GM23338 (cell line): ENCODE measurements around the gene POLR2L. TPM values are rescaled to one million over a fixed set of nuclear protein-coding genes. Genes with fewer than 3 reads are reported as not detected.
A peak's percentile ranks its signal among the peaks of the same experiment; 100 is the strongest.

ENCODE experiments used
- ATAC-seq: fragments of 200-7000 bp; cut with Tn5 transposase; 3 replicates; pipeline ENCODE4 v1.9.1; 2020
- DNase-seq: peaks from one replicate; pipeline ENCODE4 v3.0.0-alpha.2; 2015; ENCODE audit warnings: low spot score
- H2AFZ ChIP-seq: fragments of 200-600 bp; sonication (generic); 2 replicates; pipeline ENCODE4 v1.8.0; 2016; ENCODE audit warnings: antibody characterized with exemption, mild to moderate bottlenecking, moderate library complexity
- H3F3A ChIP-seq: fragments of 200-600 bp; sonication (generic); replicated peaks from 2 replicates; pipeline ENCODE4 v1.8.0; 2017; ENCODE audit warnings: antibody characterized with exemption, mixed run types, low read depth
- H3K27ac ChIP-seq: fragments of 200-600 bp; sonication (generic); 2 replicates; pipeline ENCODE4 v1.6.1; 2016; ENCODE audit warnings: low read depth
- H3K27me3 ChIP-seq: fragments of 200-600 bp; sonication (generic); 2 replicates; pipeline ENCODE4 v1.8.0; 2016; ENCODE audit warnings: mild to moderate bottlenecking, mixed run types, moderate library complexity; ENCODE audit not compliant: insufficient read depth
- H3K36me3 ChIP-seq: fragments of 200-600 bp; sonication (generic); 2 replicates; pipeline ENCODE4 v1.8.0; 2016; ENCODE audit warnings: mild to moderate bottlenecking; ENCODE audit not compliant: insufficient read depth
- H3K4me1 ChIP-seq: fragments of 200-600 bp; sonication (generic); 2 replicates; pipeline ENCODE4 v1.8.0; 2016; ENCODE audit warnings: mild to moderate bottlenecking, moderate library complexity; ENCODE audit not compliant: insufficient read depth
- H3K4me2 ChIP-seq: fragments of 200-600 bp; sonication (generic); 2 replicates; pipeline ENCODE4 v1.7.1; 2017; ENCODE audit warnings: mixed run types
- H3K4me3 ChIP-seq: fragments of 200-600 bp; sonication (generic); 2 replicates; pipeline ENCODE4 v1.6.1; 2016; ENCODE audit warnings: mixed run types
- H3K79me2 ChIP-seq: fragments of 200-600 bp; sonication (generic); replicated peaks from 2 replicates; pipeline ENCODE4 v1.8.0; 2017; ENCODE audit warnings: mild to moderate bottlenecking; ENCODE audit not compliant: insufficient read depth
- H3K9me2 ChIP-seq: fragments of 200-600 bp; sonication (generic); 2 replicates; pipeline ENCODE4 v1.8.0; 2017; ENCODE audit not compliant: insufficient read depth
- H4K20me1 ChIP-seq: fragments of 200-600 bp; sonication (generic); replicated peaks from 2 replicates; pipeline ENCODE4 v1.8.0; 2017; ENCODE audit warnings: mild to moderate bottlenecking; ENCODE audit not compliant: insufficient read depth
- H3K27ac Mint-ChIP-seq: 2 replicates; pipeline ENCODE4 v1.8.0; 2020; ENCODE audit warnings: inconsistent platforms, mild to moderate bottlenecking, moderate library complexity, mixed read lengths
- H3K27me3 Mint-ChIP-seq: 3 replicates; pipeline ENCODE4 v1.8.0; 2022; ENCODE audit warnings: low read depth, mild to moderate bottlenecking, moderate library complexity, mixed read lengths, inconsistent platforms; ENCODE audit not compliant: insufficient read depth, poor library complexity
- H3K36me3 Mint-ChIP-seq: 3 replicates; pipeline ENCODE4 v1.8.0; 2021; ENCODE audit warnings: low read depth, mild to moderate bottlenecking, inconsistent platforms, moderate library complexity, mixed read lengths
- H3K4me1 Mint-ChIP-seq: 3 replicates; pipeline ENCODE4 v1.8.0; 2020; ENCODE audit warnings: mild to moderate bottlenecking, inconsistent platforms, mixed read lengths
- H3K4me3 Mint-ChIP-seq: 3 replicates; pipeline ENCODE4 v1.8.0; 2021; ENCODE audit warnings: moderate library complexity, mild to moderate bottlenecking, inconsistent platforms, mixed read lengths
- H3K9me3 Mint-ChIP-seq: 3 replicates; pipeline ENCODE4 v1.8.0; 2020; ENCODE audit warnings: moderate library complexity, mild to moderate bottlenecking, inconsistent platforms, mixed read lengths
- CREB1 ChIP-seq: fragments of 250-450 bp; sonication (Bioruptor Pico); IDR thresholded peaks from 2 replicates; pipeline ENCODE4 v1.5.0; 2020; ENCODE audit warnings: low read depth, mild to moderate bottlenecking, moderate library complexity
- CTCF ChIP-seq, 2 experiments: fragments of 200-600 bp in 1 of 2; sonication (generic) in 1 of 2; conservative IDR thresholded peaks; 2 replicates each; pipeline versions ENCODE4 v1.5.1 to v1.6.1; 2016 to 2017; ENCODE audit warnings: antibody characterized with exemption in 2 of 2, low read depth in 2 of 2, mild to moderate bottlenecking in 2 of 2, moderate library complexity in 1 of 2
- EZH2 ChIP-seq: fragments of 200-600 bp; sonication (generic); IDR thresholded peaks from one replicate; pipeline ENCODE4 v1.8.0; 2017; ENCODE audit warnings: antibody characterized with exemption, mild to moderate bottlenecking, low read depth; ENCODE audit not compliant: unreplicated experiment
- EZH2phosphoT487 ChIP-seq: fragments of 200-600 bp; sonication (generic); IDR thresholded peaks from one replicate; pipeline ENCODE4 v1.8.1; 2018; ENCODE audit warnings: antibody characterized with exemption; ENCODE audit not compliant: unreplicated experiment
- JUNB ChIP-seq: IDR thresholded peaks from one replicate; pipeline ENCODE4 v1.6.1; 2016; ENCODE audit warnings: antibody characterized with exemption; ENCODE audit not compliant: unreplicated experiment
- POLR2AphosphoS5 ChIP-seq: IDR thresholded peaks from 2 replicates; pipeline ENCODE4 v1.6.1; 2016; ENCODE audit warnings: antibody characterized with exemption, low read depth
- ZNF331 ChIP-seq: fragments of 250-450 bp; sonication (Bioruptor Pico); IDR thresholded peaks from 2 replicates; pipeline ENCODE4 v1.5.0; 2020; ENCODE audit warnings: low read depth, mild to moderate bottlenecking, moderate library complexity
- ZNF462 ChIP-seq: fragments of 250-450 bp; sonication (Bioruptor Pico); IDR thresholded peaks from 2 replicates; pipeline ENCODE4 v1.5.0; 2020; ENCODE audit warnings: mild to moderate bottlenecking, moderate library complexity
- polyA plus RNA-seq: library from polyadenylated mRNA; unstranded; fragments of >200 nt; fragmentation: Nextera tagmentation; extraction: Ambion mirVana; gene quantifications from 2 replicates; pipeline ENCODE4 v1.2.1, GENCODE V29; 2016
- total RNA-seq: library from RNA; depleted of rRNA; stranded (reverse); fragments of >200 nt; shearing (Covaris generic); gene quantifications from 2 replicates; pipeline ENCODE4 v1.2.3, GENCODE V29; 2014

POLR2L gene
- total and polyA plus RNA-seq, 2 experiments from 2014 or later: 32.2 to 369 TPM

GRCh38 chr11:798093-798713, 44.1 kb downstream of the POLR2L start, which contains the start of gene SLC25A22:
SLC25A22 (minus strand) TSS chr11:798281; CDS start chr11:795006, 3,275 bp downstream.
- TF ChIP-seq EZH2: no peak
- peak; percentile 30; the same call in 1 of the 2 replicates for TF ChIP-seq POLR2AphosphoS5
- peak; percentile 61 to 73 for TF ChIP-seq CTCF (conservative IDR thresholded peaks at IDR 0.05; ENCODE audit: low read depth in 2 of 2)
- Histone ChIP-seq H3K79me2 (no peaks in the 10 kb centered on the region; the same call in 1 of the 2 replicates), H3K9me2 (no peaks in the 10 kb centered on the region), H3K27ac (peak within 1 kb of the TSS; percentile 69; the same call in 1 of the 2 replicates), H3K4me1 (peaks cover 8% of the 10 kb centered on the region; the same call in 1 of the 2 replicates), H3K4me3 (peak within 1 kb of the TSS; percentile 86), H3K36me3 (no peaks in the 10 kb centered on the region), H2AFZ (peak within 1 kb of the TSS; percentile 52; the same call in 1 of the 2 replicates), H3K27me3 (no peaks in the 10 kb centered on the region), H3K4me2 (peak within 1 kb of the TSS; percentile 95), H3F3A (peaks cover 14% of the 10 kb centered on the region), H4K20me1 (no peaks in the 10 kb centered on the region)
- Mint-ChIP-seq H3K4me1 (peaks cover 16% of the 10 kb centered on the region; the same call in 2 of the 3 replicates), H3K36me3 (peaks cover 6% of the 10 kb centered on the region; the same call in 1 of the 3 replicates), H3K27me3 (peaks cover 5% of the 10 kb centered on the region), H3K9me3 (no peaks in the 10 kb centered on the region), H3K27ac (no peak within 1 kb of the TSS), H3K4me3 (peak within 1 kb of the TSS; percentile 81)
- DNase-seq (peak; percentile 90), ATAC-seq (peak; percentile 61)

- H3K27me3 ChIP-seq: no peaks in the 10 kb centered on the region
- peak overlapping the region; percentile 95 for H3K4me2 ChIP-seq
- peak; percentile 49 for ATAC-seq
- Mint-ChIP-seq H3K27ac (no peak overlapping the region), H3K27me3 (peaks cover 5% of the 10 kb centered on the region), H3K36me3 (peaks cover 6% of the 10 kb centered on the region; the same call in 1 of the 3 replicates), H3K4me3 (peak overlapping the region; percentile 81), H3K9me3 (no peaks in the 10 kb centered on the region), H3K4me1 (peaks cover 16% of the 10 kb centered on the region; the same call in 2 of the 3 replicates)
- H3K36me3 ChIP-seq: no peaks in the 10 kb centered on the region
- peaks cover 14% of the 10 kb centered on the region for H3F3A ChIP-seq
- TF ChIP-seq ZNF462 (CRISPR knock-in tag): no peak
- no peak for TF ChIP-seq ZNF331 (CRISPR knock-in tag)
- no peak for TF ChIP-seq JUNB
- no peak for TF ChIP-seq EZH2phosphoT487
- no peak; the same call in 1 of the 2 replicates for TF ChIP-seq POLR2AphosphoS5
- no peak for TF ChIP-seq CREB1 (CRISPR knock-in tag)
- H3K4me1 ChIP-seq: peaks cover 8% of the 10 kb centered on the region; the same call in 1 of the 2 replicates
- H3K9me2 ChIP-seq: no peaks in the 10 kb centered on the region
- peak overlapping the region; percentile 86 for H3K4me3 ChIP-seq
- H3K79me2 ChIP-seq: no peaks in the 10 kb centered on the region; the same call in 1 of the 2 replicates
- H4K20me1 ChIP-seq: no peaks in the 10 kb centered on the region
- H2AFZ ChIP-seq: peak overlapping the region; percentile 52; the same call in 1 of the 2 replicates
- peak overlapping the region; percentile 69; the same call in 1 of the 2 replicates for H3K27ac ChIP-seq
- DNase-seq: peak; percentile 76
These were observed 44.8 kb downstream of the POLR2L start for GRCh38 chr11:797296-798092.
